Esophagus muscularis mucosa (tissue), 3 donors: ENCODE measurements around the gene CYCS.

ENCODE experiments used
- EP300 ChIP-seq: sonication (generic); formaldehyde crosslinking; IDR thresholded peaks from one replicate; pipeline ENCODE4 v1.6.1; 2017; ENCODE audit warnings: antibody characterized with exemption
- POLR2AphosphoS5 ChIP-seq, 2 donors: sonication (generic); formaldehyde crosslinking; IDR thresholded peaks; one replicate each; pipeline ENCODE4 v1.6.1; 2017; ENCODE audit warnings: antibody characterized with exemption in 2 of 2

DNA sequence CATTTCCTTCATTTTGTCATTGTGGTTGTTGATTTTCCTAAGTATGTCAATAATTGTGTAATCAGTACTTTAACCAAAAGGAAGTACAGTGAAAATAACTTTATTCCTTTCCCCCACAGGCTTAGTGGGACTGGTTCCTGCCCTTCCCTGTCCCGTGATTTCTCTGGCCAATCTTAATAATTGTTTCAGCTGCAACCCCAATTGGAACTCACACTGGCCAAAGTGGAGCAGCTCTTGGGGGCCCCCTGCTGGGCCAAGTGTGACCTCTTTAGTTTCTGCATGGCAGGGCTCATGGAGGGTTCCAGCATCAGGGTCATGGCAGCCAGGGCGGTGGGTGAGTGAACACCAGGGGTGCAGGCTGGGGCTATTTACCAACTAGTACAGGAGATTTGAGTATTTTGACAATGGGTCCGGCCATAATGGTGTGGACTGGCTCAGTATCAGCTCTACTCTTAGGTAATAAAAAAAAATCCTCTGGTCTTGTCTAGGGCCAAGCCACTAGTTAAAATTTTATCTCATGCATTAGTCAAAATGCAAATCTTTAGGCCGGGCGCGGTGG is 31.7 kb downstream of the CYCS start:
- TF ChIP-seq EP300: no peak
- no peak for TF ChIP-seq POLR2AphosphoS5 (IDR thresholded peaks at IDR 0.05)
